HK-2 (cell line): Measurements from ENCODE around the gene TLCD5.

ENCODE experiments used
- DNase-seq: peaks from one replicate; pipeline ENCODE4 v3.0.0-alpha.2; 2018; ENCODE audit not compliant: unreplicated experiment

TLCD5 gene

DNA sequence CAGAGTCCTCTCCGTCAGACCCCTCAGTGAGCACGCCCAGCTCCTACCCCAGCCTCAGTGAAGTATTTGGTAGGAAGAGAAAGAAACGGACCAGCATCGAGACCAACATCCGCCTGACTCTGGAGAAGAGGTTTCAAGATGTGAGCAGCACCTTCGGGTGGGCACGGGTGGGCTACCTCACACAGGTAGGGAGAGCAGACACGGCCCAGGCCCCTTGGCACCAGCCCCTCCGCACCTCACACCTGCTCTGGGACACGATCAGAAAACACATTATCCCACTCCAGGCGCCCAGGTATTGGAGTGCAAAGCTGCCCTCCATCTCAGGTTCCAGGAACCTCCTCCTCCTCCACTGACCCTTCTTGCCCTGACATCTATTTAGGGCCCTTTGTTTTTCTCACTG, 17.6 kb upstream of the TLCD5 start:
- no peak for DNase-seq

DNA sequence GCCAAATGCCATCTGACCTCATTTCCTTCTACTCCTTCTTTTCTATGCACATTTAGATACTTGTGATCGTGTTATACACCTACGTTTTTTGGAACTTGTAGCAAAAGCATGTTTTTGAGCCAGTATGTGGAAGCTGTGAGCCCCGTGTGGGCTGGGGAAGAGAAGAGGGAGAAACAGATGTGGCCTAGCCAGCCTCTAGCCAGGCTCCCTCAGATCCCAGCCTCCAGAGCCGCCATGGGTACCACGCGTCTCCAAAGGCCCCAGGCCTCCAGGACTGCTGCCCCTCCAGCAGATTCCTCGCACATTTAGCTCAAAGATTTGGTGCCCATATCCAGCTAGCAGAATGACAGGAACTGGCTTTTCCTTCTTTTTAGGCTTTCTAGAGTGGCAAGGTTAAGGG, 17.0 kb upstream of the TLCD5 start:
- DNase-seq: no peak

DNA sequence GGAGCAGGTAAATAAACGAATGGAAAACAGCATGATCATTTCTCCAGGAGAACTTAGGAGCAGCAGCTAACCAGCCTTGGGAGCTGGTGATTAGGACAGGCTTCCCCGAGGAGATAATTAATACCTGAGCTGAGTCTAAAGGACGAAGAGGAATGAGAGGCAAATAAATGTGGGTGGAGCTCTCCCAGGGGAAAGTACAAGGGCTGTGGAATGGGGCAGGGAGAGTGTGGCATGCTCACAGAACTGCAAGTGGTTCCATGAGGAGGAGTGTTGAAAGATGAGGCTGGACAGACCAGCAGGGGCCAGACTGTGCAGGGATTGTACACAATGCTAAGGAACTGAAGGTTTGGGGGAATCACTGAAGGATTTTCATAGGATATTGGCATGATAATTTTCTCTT, 14.2 kb upstream of the TLCD5 start:
- DNase-seq: no peak

DNA sequence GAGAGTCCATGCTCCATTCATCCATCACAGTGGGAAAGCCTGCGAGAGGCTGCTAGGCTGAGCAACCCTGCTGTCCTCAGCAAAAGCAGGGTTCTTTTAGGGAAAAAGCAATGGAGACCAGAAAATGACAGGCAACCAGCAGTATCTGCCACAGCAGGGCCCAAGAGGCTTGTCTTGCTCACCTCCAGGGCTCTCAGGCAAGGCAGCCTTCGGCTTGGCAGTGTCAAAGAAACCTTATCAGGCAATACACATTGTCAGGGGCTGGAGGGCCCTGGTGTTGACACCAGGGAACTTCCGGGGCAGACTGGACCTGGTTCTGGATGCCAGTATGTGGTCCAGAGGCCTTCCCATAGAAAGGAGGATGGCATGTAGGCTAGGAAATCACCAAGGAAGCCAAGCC, 10.2 kb upstream of the TLCD5 start:
- no peak for DNase-seq

DNA sequence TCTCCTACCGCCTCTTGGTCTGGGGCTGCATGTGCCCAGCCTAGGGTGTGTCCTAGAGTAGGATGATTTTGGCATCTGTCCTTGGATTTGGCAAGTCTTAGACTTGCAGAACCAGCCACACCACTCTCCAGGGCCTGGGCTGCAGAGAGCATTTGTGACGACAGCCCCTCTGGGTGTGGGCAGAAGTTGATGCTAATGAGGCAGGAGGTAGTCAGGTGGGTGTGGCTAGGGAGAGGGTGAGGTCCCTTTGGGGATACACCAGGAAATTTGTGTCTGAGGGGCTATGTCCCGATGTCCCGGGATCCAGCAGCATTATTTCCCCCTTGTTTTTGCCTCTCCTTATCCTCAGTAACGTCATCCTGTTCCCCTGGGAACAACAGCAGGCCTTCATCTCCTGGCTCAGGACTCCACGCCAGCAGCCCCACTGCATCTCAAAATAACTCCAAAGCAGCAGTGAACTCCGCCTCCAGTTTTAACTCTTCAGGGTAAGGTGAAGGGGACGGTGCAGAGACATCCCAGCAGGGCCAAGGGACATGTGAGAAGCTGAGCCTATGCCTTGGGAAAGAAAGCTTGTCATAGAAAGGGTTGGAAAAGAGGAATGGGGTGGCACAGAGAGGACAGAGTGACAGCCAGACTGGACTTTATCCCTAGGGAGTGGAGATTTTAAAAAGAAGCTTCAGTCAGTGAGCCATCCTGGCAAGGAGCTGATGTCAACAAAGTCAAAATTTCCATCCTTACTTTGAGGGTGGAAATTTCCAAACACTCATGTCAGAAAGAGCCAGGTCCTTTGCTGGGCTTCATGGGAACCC, 8.0 kb upstream of the TLCD5 start:
- DNase-seq: no peak

DNA sequence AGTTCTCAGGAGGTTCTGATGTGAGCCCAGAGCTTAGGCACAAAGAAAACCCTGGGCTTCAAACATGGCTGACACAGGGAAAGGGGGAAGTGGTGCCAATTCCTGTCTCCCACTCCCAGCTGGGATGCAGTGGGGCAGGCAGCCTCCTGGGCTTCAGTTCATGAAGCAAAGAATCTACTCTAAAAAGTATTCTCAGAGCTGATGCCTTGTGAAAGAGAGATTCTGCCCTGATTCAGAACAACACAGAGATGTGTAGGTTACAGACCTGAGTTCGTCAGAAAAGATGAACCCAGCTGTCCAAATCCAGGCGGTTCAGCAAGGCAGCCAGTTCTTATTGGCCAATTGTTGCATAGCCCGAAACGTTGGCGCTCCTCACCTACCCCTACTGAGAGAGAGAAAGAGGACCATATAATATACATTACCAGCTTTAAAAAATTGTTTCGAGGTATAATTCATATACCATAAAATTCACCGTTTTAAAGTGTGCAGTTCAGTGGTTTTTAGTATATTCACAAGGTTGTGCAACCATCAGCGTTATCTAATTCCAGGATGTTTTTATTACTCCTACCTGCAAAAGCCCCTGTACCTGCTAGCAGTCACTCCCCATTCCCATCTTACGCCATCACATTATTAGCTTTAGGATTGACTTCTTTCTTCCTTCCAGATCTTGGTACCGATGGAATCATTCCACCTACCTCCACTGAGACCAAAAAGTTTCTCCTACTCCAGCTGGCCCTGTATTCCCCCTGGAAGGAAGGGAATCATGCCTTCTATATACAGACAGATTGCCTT, 7.2 kb upstream of the TLCD5 start:
- no peak for DNase-seq

DNA sequence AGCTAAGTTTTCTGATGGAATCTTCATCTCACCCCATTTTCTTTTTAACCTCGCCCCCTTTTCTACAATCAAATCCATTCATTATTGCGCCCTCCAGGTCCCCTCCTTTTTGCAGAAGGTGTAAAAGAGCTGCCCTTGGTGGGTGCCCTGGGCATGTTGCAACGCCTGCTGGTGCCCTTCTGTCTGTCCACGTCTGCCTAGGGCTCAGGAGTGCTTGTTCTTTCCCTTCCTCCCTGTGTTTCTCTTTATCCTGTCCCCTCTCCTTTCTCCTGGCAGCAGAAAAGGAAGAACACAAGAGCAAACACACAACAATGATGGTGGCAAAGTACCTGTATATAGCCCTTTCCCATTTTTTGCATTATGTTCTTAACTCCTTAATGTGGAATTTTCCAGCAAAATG, 6.2 kb upstream of the TLCD5 start:
- no peak for DNase-seq

DNA sequence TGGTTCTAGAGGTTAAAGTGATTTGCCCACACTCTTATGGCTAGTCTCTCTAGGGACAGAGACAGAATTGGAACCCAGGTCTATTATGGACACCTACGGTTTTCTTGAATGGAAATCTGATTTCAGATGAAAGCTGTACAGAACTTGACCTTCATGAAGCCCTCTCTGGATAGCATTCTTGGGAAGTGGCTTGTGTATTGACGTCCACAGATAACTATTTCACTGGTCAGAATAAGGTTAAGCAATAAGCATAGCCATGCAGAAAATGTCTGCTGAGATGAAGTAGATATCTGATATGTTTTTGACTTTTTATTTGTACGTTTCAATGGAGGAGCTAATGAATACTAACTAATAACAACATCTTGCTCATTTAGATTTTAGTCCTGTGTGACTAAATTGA, 1.1 kb downstream of the TLCD5 start:
- no peak for DNase-seq

DNA sequence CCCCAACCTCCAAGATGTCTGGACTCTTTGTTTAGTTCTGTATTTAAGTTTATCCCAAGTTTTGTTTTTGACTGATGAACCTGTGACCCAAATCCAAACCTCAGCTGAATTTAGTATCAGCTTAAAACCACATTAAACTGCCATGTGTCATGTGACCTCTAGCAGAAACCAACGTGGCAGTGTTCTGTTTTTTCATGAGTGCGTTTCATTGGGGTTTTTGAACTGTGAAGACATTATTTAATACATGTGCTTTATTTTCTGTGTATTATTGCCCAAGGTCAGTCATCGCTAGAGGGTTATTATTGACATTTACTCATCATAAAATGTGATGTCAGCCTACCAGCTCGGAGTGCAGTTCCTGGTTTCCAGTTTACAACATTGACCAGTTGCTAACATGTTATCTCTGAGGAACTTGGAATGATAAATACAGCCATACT, 1.8 kb downstream of the TLCD5 start:
- DNase-seq: no peak

DNA sequence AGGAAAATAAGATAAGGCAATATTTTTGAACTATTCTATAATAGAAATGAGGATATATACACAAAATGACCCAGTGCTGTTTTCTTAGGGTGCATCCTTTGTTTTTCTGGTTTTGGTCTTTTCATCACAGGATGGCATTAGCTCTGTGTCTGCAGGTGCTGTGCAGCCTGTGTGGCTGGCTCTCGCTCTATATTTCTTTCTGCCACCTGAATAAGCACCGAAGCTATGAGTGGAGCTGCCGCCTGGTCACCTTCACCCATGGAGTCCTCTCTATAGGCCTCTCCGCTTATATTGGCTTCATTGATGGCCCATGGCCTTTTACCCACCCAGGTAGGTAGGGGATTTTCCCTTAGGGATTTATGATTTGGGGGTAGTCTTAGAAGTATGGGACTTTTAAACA, 2.2 kb downstream of the TLCD5 start:
- no peak for DNase-seq

DNA sequence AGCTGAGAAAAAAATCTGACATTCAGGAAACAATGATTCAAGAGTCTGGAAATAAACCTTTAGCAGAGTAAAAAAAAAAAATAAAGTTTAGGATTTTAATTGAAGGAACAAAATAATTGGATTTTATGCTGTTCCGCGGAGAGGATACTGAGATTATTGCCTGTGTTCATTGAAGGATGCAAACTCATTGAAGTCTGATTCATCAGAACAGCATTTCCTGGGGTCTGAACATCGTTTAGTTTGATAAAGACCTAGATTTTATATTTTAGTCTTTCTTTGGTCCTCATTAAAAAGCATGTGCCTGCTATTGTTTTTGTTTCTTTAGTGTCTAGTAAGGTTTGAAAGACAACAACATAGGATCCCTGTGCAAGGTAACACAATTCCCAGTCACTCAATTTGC, 4.5 kb downstream of the TLCD5 start:
- DNase-seq: no peak

DNA sequence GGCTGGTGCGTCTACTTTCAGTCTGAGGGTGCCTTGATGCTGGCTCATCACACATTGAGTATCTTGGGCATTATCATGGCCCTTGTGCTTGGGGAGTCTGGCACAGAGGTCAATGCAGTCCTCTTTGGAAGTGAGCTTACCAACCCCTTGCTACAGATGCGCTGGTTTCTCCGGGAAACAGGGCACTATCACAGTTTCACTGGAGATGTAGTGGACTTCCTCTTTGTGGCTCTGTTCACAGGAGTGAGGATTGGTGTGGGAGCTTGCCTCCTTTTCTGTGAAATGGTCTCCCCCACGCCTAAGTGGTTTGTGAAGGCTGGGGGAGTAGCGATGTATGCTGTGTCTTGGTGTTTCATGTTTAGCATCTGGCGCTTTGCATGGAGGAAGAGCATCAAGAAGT, 4.9 kb downstream of the TLCD5 start:
- no peak for DNase-seq

DNA sequence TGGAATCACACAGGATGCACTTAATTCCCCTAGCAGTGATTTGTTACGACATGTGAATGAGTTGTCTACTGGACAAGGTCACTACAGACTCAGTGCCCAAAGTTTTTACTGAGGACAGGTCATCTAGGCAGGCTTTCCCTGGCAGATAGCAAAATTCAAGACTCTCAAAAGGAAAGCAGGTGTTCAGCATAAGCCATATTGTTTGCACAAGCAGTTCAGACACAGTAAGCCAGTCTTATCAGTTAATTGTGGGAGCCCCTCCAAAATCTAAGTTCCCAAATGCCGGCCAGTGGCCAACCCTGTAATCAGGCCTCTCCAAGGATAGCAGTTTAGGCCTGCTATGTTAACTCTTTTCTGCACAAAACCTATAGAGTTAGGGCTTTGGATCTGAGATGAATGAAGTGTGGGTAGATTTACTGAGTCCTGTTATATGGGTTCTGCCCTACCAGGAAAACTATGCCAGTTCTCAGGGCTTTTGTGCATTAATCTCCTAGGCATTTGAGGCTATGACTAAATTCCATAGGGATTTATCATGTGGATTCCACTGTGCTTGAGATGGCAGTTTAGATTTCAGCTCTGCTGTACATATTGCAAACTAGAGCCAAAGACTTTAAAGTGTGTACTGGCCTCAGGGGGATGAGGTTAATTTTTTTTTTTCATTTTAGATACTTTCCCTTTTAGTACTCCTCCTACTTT, 6.3 kb downstream of the TLCD5 start:
- no peak for DNase-seq

DNA sequence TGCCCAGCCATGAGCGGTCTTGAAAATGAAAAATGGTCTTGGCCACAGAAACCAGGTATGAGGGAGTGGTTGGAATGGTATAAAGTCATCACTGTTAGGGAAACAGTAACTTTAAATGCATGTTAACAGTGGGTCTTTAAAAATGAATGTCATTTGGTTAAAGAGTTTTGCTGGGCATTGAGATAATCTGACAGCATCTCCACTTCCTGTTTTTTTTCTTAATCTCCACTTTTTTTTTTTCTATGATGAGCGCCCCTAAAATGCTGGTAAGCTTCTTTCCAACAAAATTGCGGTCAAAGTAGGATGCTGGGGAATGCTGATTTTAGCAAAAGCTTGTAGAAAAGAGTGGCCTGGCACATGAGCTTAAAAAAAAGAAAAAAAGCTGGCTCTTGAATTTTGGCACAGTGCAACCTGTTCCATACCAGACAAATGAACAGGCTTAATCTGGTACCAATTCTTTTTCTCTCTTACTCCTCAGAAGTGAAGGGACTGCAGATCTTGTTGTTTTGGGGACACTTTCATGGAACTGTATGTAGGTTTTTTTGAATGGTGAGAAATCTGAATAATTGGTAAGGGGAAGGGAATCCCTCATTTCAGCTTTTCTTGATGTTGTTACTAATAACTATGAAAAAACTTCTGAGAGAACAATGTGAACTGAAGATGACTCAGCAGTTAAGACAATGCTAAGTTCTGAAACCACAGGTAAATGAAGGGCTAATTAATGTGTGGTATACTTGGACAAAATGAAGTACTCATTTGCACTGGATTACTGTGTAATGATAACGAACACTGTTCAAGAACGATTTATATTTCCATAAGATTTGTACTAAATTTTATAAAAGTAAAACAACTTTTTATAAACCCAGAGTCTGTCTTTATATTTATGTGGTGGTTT, 8.0 kb downstream of the TLCD5 start:
- no peak for DNase-seq

DNA sequence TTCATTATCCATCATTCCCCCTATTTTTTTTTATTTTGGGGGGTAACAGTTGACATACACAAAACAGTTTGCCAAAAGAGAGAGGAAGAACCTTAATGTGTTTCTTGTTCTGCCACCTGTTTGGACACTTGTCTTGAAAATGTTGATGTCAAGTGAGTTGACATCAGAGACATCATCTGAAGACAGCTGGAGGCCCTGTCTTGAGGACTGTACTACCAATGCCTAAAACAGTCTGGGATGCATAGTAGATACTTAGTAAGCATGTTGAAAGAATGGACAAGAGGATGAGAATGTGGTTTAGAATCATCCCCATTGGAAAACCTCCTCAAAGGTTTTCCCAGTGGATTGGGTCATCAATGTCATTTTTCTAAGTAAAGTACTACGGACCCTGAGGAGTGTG, 8.7 kb downstream of the TLCD5 start:
- no peak for DNase-seq

DNA sequence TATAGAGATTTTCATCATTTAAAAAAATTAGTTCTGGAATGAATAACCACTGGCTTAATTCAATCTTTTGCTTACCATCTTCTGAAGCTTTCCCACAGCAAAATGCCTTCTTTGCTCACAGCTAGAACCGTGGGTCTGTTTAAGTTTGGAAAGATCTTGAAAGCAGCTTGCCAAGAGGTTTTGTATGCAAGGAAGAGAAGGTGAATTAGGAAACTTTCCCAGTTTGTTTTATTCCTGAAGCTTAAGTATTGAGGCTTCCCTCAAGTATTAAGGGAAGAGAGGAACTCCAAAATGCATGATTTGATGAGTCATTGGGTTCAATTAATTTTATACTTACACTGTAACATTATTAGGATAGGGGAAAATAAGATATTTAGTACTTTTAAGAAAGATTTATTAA, 9.2 kb downstream of the TLCD5 start:
- no peak for DNase-seq

DNA sequence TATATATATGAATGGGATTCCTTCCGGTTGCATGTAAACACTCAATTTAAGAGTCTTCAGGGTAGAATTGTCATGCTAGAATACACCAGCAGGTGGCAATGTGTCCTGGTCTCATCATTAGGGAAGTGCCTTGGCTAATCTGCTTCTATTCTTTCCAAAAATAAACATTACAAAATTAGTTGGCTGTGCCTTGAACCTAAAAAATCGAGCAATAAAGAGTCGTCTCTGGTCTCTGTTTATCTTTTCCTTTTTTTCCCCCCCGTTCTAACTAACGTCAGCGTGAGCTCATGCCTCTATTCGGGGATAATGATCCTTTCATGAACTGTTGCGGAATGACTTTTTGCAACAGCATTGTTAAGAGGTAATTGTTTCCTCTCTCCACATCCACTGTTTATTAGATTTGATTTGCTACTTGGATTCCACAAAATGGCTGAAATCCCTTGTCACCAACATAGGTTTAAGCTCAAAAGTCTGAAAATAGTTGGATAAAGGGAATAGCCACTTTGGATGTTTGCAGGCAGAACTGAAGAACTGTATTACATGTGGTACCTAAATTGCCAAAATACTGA, 9.9 kb downstream of the TLCD5 start:
- DNase-seq: peak; percentile 13

DNA sequence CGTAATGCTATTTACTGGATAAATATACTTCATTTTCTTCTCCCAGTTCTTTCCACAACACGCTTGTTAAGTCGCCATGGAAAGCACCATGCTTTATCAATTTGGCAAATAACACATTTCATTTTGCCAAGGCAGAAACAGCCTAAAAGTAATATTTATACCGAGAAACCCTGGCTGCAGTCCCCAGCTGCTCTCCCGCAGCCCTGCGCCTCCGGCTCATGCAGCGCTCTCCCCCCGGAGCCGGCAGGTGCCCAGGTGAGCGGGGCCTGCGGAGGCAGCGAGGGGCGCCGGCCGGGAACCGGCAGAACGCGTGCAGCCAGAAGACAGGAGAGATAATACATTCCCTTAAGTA, 10.4 kb downstream of the TLCD5 start:
- no peak for DNase-seq

DNA sequence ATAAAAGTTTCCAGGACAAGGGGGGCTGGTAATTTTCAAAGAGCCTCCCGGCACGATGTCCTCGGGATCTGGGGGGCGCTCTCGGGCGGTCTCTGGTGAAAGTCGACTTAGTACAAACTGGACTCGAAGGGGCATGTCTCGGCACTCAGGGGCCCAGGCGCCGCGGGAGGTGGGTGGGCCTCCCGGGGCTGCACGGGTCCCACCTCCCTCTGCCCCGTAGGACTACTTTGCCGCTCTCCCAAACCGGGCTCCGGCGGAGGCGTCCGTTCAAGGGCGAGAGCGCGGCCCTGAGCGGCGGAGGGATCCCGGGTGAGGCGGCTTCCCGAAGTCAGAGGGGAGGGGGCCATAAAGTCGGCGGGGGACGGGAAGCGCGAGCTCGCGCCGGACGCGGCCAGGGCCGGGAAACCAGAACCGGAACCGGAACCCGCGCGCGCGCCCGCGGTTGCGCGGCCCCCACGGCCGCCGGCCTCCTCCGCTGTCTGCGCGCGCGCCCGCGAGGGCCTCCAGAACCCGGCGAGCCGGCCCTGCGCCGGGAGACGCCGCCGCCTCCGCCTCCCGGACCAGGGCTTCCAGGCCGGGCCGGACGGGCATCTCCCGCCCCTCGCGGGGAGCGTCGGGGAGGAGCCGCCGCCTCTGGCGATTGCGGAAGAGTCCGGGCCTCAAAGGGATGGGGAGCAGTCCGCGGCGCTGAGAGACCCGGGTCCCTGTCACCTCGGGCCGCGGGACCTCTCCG, 11.0 kb downstream of the TLCD5 start, which contains the start of gene ARHGEF12:
Gene ARHGEF12, plus strand, starts transcription at position 506 of the 733 bp plus-strand sequence. CDS start 831 bp downstream, outside the sequence.
- peak; percentile 86 for DNase-seq

DNA sequence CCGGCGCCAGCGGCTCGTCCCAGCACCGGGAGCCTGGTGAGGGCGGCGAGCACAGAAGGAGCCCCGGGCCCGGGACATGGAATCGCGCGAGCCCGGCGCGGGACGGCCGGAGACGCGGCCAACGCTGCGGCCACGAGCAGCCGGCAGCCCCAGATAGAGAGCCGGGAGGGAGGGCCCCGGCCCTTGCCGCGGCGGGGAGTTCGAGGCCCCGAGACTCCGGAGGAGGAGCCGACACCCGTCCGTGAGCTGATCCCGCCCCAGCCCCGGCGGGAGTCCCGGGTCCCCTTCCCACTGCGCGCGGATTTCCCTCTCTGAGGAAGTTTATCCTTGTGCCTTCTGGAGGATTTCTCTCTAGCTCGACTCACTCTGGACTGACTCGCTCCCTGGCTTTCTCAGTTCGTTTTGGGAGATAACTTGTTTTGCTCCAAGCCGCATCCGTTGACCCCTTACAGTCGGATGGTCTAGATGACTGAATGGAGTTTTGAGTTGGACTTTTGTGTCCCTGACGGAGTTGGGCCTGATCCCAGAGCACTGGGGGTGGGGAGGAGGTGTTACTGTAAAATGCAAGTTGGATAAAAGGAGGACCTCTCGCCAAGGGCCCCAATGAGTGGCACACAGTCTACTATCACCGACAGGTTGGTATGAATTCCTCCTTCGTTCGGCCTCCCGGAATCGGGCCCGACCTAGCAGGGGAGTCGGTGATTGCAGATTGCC, 11.7 kb downstream of the TLCD5 start:
- DNase-seq: peak; percentile 58
